Ovary (tissue), 9 donors: ENCODE measurements around the gene CFAP69. TPM values are rescaled to one million over a fixed set of nuclear protein-coding genes. Genes with fewer than 3 reads are reported as not detected.
A peak's percentile ranks its signal among the peaks of the same experiment; 100 is the strongest.

ENCODE experiments used
- DNase-seq, 5 donors: peaks; one replicate each; pipeline ENCODE4 v3.0.0-alpha.2; 2019 to 2020
- H3K27ac ChIP-seq, 2 donors: fragments of 200-600 bp; one replicate each; pipeline versions ENCODE4 v1.5.1 to v1.8.0; 2019 to 2022
- H3K27me3 ChIP-seq: fragments of 200-600 bp; one replicate; pipeline ENCODE4 v1.8.0; 2022
- H3K36me3 ChIP-seq: fragments of 200-600 bp; sonication (generic); one replicate; pipeline ENCODE4 v1.5.1; 2019
- H3K4me1 ChIP-seq: one replicate; pipeline ENCODE4 v1.8.1; 2013; ENCODE audit warnings: mild to moderate bottlenecking, moderate library complexity; ENCODE audit not compliant: insufficient read depth
- H3K4me3 ChIP-seq: fragments of 200-600 bp; sonication (generic); one replicate; pipeline ENCODE4 v1.5.1; 2017
- H3K9me3 ChIP-seq, 2 donors: fragments of 200-600 bp in 1 of 2; sonication (generic) in 1 of 2; one replicate each; pipeline versions ENCODE4 v1.5.1 to v1.8.1; 2013 to 2019; ENCODE audit warnings: mild to moderate bottlenecking in 1 of 2, moderate library complexity in 1 of 2
- EP300 ChIP-seq: sonication (generic); formaldehyde crosslinking; IDR thresholded peaks from one replicate; pipeline ENCODE4 v1.6.1; 2017; ENCODE audit warnings: antibody characterized with exemption
- POLR2A ChIP-seq: fragments of 450-650 bp; IDR thresholded peaks from one replicate; pipeline ENCODE4 v1.6.1; 2017; ENCODE audit warnings: antibody characterized with exemption, mild to moderate bottlenecking, moderate library complexity
- WGBS, 3 donors: extraction: QIAGEN DNeasy Blood & Tissue Kit in 1 of 3; methylation state at CpG; one replicate each; pipeline versions ENCODE4 v1.1.5 to v1.1.7; 2013 to 2017; 5-methylcytosine and 5-hydroxymethylcytosine counted together
- intact Hi-C, 4 donors: fragments of 100-400 bp; cut with DNase I; formaldehyde crosslinking; loops; one replicate each; pipeline versions ENCODE4 v1.11.0 to v1.15.1; 2022 to 2023
- polyA plus RNA-seq, 2 donors: library from polyadenylated mRNA; stranded (reverse); fragments of 200-250 nt in 1 of 2; fragments of 350-450 nt in 1 of 2; fragmentation: Illumina TruSeq in 1 of 2; extraction: RNeasy Lipid Tissue Mini Kit (QIAGEN cat#74804) in 1 of 2; gene quantifications; one replicate each; pipeline ENCODE4 v1.2.3, GENCODE V29; 2013 to 2014
- total RNA-seq, 7 donors: library from RNA; depleted of rRNA in 2 of 7; stranded (reverse); fragments of >200 nt in 2 of 7; fragmentation: NEBNext Ultra II Directional in 3 of 7; extraction: Animal tissue kit (Norgen Biotek cat#: 25700) in 3 of 7; gene quantifications; one replicate each; pipeline versions ENCODE4 v1.1.0 to v1.2.4, GENCODE V29; 2016 to 2023
- TF ChIP-seq, protein P1 (sequence below), 3 donors: fragments of 450-650 bp in 2 of 3; fragments of 200-600 bp in 1 of 3; IDR thresholded peaks; one replicate each; pipeline versions ENCODE4 v1.5.1 to v1.8.0; 2016 to 2022; ENCODE audit warnings: antibody characterized with exemption in 3 of 3, mild to moderate bottlenecking in 1 of 3
- donor health status: DM: no; HTN: no; CAD: no; lungs with moderate emphysema.
- donor health status: DM: no; HTN: no; CAD: no.
- donor health status: Bipolar disorder and iron deficiency.
- donor health status: DM: yes; HTN: yes; CAD: no.
- donor health status: DM: no; HTN: no; CAD: no.
- donor health status: DM: yes; HTN: yes; CAD: no.

Gene CFAP69
- total and polyA plus RNA-seq, 9 donors, result 3.1 to 37.9 (median 10.6) TPM

DNA sequence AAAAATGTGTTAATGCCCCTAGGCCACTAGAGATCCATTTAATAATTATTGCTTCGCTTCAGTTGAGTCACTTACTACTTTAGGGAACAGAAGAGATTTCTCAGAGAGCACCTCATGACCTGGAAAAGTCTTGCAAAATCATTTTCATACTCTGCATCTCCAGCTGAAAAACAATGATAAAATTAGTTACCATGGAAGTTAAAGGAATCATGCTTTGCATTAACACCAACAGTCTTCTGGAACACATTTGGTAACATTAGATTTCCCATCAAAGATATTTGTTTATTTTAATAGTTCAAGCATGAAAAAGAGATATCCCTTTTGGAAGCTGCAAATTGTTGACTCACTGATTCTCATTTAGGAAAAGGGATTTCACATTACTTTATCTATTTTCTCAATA, 35.2 kb upstream of the CFAP69 start:
- Histone ChIP-seq H3K4me1 (peaks cover 5% of the 10 kb centered on the region), H3K9me3 (no peaks in the 10 kb centered on the region), H3K4me3 (no peak overlapping the region), H3K36me3 (no peaks in the 10 kb centered on the region), H3K27ac (no peak overlapping the region), H3K27me3 (no peaks in the 10 kb centered on the region)
- DNase-seq, result no peak
- TF ChIP-seq EP300, result no peak
- TF ChIP-seq POLR2A, result no peak
- intact Hi-C loops, result loop anchor here in 1 of 4 donors (10.0 kb wide), 1 partner anchor 55 kb away; the partner anchor contains the start of gene STEAP1
- WGBS, 3 donors, result 66 to 73% (median 73%) methylated on average over 1 of the region's 1 CpG

DNA sequence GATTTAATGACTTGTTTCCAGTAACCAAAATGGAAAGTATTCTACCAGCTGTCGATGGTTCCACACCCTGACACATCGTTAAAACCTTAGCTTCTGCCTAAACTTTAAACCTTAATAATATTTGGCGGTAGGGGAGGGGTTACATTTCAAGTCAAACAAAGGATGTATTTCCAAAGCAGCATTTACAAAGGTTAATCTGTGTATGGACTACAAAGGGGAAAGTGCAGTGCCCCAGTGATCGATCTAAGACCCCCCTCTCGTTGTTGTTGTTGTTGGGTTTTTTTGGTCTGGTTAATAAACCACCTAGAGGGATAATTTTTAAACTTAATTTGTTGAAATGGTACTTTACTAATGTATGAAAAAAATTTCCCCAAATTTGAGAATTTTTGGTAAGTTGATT, 34.5 kb upstream of the CFAP69 start:
- intact Hi-C loops, result loop anchor here in 1 of 4 donors (10.0 kb wide), 1 partner anchor 56 kb away; the partner anchor contains the start of gene STEAP1
- Histone ChIP-seq H3K9me3 (no peaks in the 10 kb centered on the region), H3K36me3 (no peaks in the 10 kb centered on the region), H3K4me3 (no peak overlapping the region), H3K27ac (peak overlapping the region; percentile 87 to 93), H3K4me1 (peaks cover 5% of the 10 kb centered on the region), H3K27me3 (no peaks in the 10 kb centered on the region)
- no peak for DNase-seq
- TF ChIP-seq POLR2A (no peak), EP300 (no peak)
- TF ChIP-seq, protein P1, sequence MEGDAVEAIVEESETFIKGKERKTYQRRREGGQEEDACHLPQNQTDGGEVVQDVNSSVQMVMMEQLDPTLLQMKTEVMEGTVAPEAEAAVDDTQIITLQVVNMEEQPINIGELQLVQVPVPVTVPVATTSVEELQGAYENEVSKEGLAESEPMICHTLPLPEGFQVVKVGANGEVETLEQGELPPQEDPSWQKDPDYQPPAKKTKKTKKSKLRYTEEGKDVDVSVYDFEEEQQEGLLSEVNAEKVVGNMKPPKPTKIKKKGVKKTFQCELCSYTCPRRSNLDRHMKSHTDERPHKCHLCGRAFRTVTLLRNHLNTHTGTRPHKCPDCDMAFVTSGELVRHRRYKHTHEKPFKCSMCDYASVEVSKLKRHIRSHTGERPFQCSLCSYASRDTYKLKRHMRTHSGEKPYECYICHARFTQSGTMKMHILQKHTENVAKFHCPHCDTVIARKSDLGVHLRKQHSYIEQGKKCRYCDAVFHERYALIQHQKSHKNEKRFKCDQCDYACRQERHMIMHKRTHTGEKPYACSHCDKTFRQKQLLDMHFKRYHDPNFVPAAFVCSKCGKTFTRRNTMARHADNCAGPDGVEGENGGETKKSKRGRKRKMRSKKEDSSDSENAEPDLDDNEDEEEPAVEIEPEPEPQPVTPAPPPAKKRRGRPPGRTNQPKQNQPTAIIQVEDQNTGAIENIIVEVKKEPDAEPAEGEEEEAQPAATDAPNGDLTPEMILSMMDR (IDR thresholded peaks at IDR 0.05), result no peak
- 76 to 89% (median 84%) methylated on average over 5 of the region's 5 CpGs for WGBS, 3 donors

DNA sequence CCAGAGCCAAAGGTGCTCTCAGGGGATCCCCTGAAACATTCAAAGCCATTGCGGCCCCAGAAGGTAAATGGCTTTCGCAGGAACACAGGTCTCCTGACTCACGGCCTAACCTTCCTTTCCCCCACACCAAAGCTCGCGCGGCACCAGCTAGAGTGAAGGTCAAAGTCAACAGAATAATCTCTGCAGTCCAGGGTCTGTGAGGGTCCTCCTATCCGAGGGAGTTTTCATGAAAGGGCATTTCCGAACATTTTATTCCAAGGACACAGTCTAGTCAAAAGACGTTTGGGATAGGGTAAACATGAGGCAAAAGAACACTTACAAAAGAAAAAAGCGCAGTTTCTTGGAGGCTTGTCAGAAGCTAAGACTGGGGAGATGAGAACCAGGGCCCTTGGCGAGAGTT, 34.0 kb upstream of the CFAP69 start:
- Histone ChIP-seq H3K27ac (peak overlapping the region; percentile 87 to 93), H3K27me3 (no peaks in the 10 kb centered on the region), H3K36me3 (no peaks in the 10 kb centered on the region), H3K9me3 (no peaks in the 10 kb centered on the region), H3K4me3 (peak overlapping the region; percentile 68), H3K4me1 (peaks cover 5% of the 10 kb centered on the region)
- intact Hi-C loops, result loop anchor here in 1 of 4 donors (10.0 kb wide), 1 partner anchor 56 kb away; the partner anchor contains the start of gene STEAP1
- TF ChIP-seq, protein P1 (IDR thresholded peaks at IDR 0.05), result no peak
- TF ChIP-seq POLR2A (no peak), EP300 (no peak)
- peak; percentile 44 to 58 (median 51) for DNase-seq
- 4 to 16% (median 11%) methylated on average over 11 of the region's 11 CpGs for WGBS, 3 donors

DNA sequence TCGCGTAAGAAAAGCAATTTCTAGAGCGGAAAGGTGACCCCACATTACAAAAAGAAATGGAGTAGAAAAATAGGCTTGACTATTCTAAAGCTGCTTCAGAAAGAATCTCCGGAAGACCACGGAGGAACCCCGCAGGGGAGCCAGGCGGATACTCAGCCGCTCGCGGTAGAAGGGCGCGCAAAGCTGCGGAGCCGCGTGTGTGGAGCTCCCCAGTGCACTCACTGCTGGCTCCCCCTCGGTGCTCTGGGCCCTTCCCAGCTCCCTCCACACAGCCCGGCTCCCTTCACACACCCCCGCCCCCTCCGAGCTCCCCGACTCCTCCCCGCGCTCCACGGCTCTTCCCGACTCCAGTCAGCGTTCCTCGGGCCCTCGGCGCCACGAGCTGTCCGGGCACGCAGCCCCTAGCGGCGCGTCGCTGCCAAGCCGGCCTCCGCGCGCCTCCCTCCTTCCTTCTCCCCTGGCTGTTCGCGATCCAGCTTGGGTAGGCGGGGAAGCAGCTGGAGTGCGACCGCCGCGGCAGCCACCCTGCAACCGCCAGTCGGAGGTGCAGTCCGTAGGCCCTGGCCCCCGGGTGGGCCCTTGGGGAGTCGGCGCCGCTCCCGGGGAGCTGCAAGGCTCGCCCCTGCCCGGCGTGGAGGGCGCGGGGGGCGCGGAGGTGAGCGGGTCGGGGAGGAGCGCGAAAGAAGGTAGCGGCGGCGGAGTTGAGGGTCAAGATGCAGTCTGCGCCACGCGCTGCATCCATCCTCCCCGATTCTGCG, 33.4 kb upstream of the CFAP69 start, which contains the start of gene STEAP2:
STEAP2 (plus strand) TSS at position 350 of the 758 bp plus-strand sequence. CDS start 13,343 bp downstream, outside the sequence.
- Histone ChIP-seq H3K4me3 (peak within 1 kb of the TSS; percentile 68), H3K4me1 (peaks cover 5% of the 10 kb centered on the region), H3K27me3 (no peaks in the 10 kb centered on the region), H3K36me3 (no peaks in the 10 kb centered on the region), H3K27ac (peak within 1 kb of the TSS; percentile 87 to 93), H3K9me3 (no peaks in the 10 kb centered on the region)
- peak; percentile 93 to 96 (median 95) for DNase-seq
- TF ChIP-seq POLR2A (peak; percentile 89), EP300 (no peak)
- TF ChIP-seq, protein P1 (IDR thresholded peaks at IDR 0.05), result peak; percentile 44 to 93 (median 72)
- intact Hi-C loops, result loop anchor here in 1 of 4 donors (10.0 kb wide), 1 partner anchor 57 kb away; the partner anchor contains the start of gene STEAP1
- 1% methylated on average over 48 to 73 of the region's 73 CpGs for WGBS, 3 donors
